Natural killer cell (primary cell): Measurements from ENCODE around the gene ADRA2A. TPM values are rescaled to one million over a fixed set of nuclear protein-coding genes. Genes with fewer than 3 reads are reported as not detected.

Source experiments
- ATAC-seq, 3 donors: fragments of 150-1000 bp in 2 of 3; fragments of 200-7000 bp in 1 of 3; cut with Tn5 transposase; 1 replicate in 1 of 3; 2 replicates in 2 of 3; pipeline ENCODE4 v1.10.0; 2021; ENCODE audit warnings: mild to moderate bottlenecking in 2 of 3, moderate library complexity in 2 of 3
- DNase-seq, 2 donors: peaks; one replicate each; pipeline versions ENCODE4 v3.0.0 to v3.0.0-alpha.2; 2013 to 2021; ENCODE audit warnings: mixed read lengths in 1 of 2
- H3K27ac ChIP-seq: one replicate; pipeline ENCODE4 v1.5.1; 2013; ENCODE audit warnings: mild to moderate bottlenecking, low read length
- H3K27me3 ChIP-seq: one replicate; pipeline ENCODE4 v1.6.1; 2013; ENCODE audit warnings: low read length; ENCODE audit not compliant: control insufficient read depth, insufficient read depth
- H3K36me3 ChIP-seq: one replicate; pipeline ENCODE4 v1.6.1; 2013; ENCODE audit warnings: low read length; ENCODE audit not compliant: control insufficient read depth, insufficient read depth
- H3K4me1 ChIP-seq: one replicate; pipeline ENCODE4 v1.6.1; 2013; ENCODE audit warnings: low read length; ENCODE audit not compliant: control insufficient read depth, insufficient read depth
- H3K4me3 ChIP-seq: one replicate; pipeline ENCODE4 v1.5.1; 2013; ENCODE audit warnings: low read length
- H3K9me3 ChIP-seq: one replicate; pipeline ENCODE4 v1.6.1; 2013; ENCODE audit warnings: low read length; ENCODE audit not compliant: control insufficient read depth, insufficient read depth
- H3K27ac Mint-ChIP-seq, 2 donors: one replicate each; pipeline ENCODE4 v1.8.0; 2022; ENCODE audit warnings: mild to moderate bottlenecking in 2 of 2, mixed read lengths in 2 of 2, moderate library complexity in 1 of 2
- H3K27me3 Mint-ChIP-seq, 2 donors: one replicate each; pipeline ENCODE4 v1.8.0; 2022; ENCODE audit warnings: low read depth in 2 of 2, mixed read lengths in 2 of 2
- H3K36me3 Mint-ChIP-seq: one replicate; pipeline ENCODE4 v1.8.0; 2022; ENCODE audit warnings: mixed read lengths
- H3K4me1 Mint-ChIP-seq, 2 donors: one replicate each; pipeline ENCODE4 v1.8.0; 2022; ENCODE audit warnings: mixed read lengths in 2 of 2
- H3K4me3 Mint-ChIP-seq: one replicate; pipeline ENCODE4 v1.8.0; 2022; ENCODE audit warnings: mild to moderate bottlenecking, moderate library complexity, mixed read lengths
- H3K9me3 Mint-ChIP-seq, 2 donors: one replicate each; pipeline ENCODE4 v1.8.0; 2022; ENCODE audit warnings: mixed read lengths in 2 of 2
- CTCF ChIP-seq: fragments of 200-600 bp; IDR thresholded peaks from one replicate; pipeline ENCODE4 v1.8.0; 2022; ENCODE audit warnings: antibody characterized with exemption
- WGBS: methylation state at CpG from one replicate; pipeline ENCODE4 v1.1.7; 2013; ENCODE audit warnings: missing lambda C conversion rate; ENCODE audit not compliant: insufficient coverage; 5-methylcytosine and 5-hydroxymethylcytosine counted together
- intact Hi-C: fragments of 100-400 bp; cut with micrococcal nuclease; formaldehyde crosslinking; loops from one replicate; pipeline ENCODE4 v1.14.2; 2022
- total RNA-seq, 4 donors: library from RNA; stranded (reverse); fragments of 120-200 nt in 1 of 4; gene quantifications; one replicate each; pipeline versions ENCODE4 v1.2.3 to v1.2.4, GENCODE V29; 2013 to 2022

Gene ADRA2A
- total RNA-seq, 3 donors from 2014 or later (not counting 1 experiment from before 2014, with no cell fraction given) = 0.07 to 0.28 TPM; not detected in 1

- H3K27ac Mint-ChIP-seq = no peak overlapping the region
- DNase-seq (no peak), ATAC-seq (no peak)
- H3K4me3 ChIP-seq = no peak overlapping the region
- H3K27ac ChIP-seq = no peak overlapping the region
- H3K36me3 ChIP-seq = no peaks in the 10 kb centered on the region
- peak overlapping the region; percentile 53 for H3K4me3 Mint-ChIP-seq
- peaks cover 5% of the 10 kb centered on the region for H3K36me3 Mint-ChIP-seq
- intact Hi-C loops = no loop called here
- 81% methylated on average over 2 of the region's 2 CpGs for WGBS
- peaks cover 4 to 5% of the 10 kb centered on the region in 2 donors for H3K4me1 Mint-ChIP-seq
- H3K27me3 ChIP-seq = peaks cover 17% of the 10 kb centered on the region
- no peak for TF ChIP-seq CTCF
- H3K27me3 Mint-ChIP-seq = peaks cover 24 to 36% of the 10 kb centered on the region in 2 donors
- H3K4me1 ChIP-seq = peaks cover 18% of the 10 kb centered on the region
- no peaks in the 10 kb centered on the region for H3K9me3 ChIP-seq
- H3K9me3 Mint-ChIP-seq = no peaks in the 10 kb centered on the region
Measured at GRCh38 chr10:111080224-111080623, 3.4 kb downstream of the ADRA2A start.

GRCh38 chr10:111081595-111081994, 4.8 kb downstream of the ADRA2A start:
- Histone ChIP-seq H3K4me3 (no peak overlapping the region), H3K27ac (no peak overlapping the region), H3K9me3 (no peaks in the 10 kb centered on the region), H3K27me3 (peaks cover 6% of the 10 kb centered on the region), H3K4me1 (peaks cover 9% of the 10 kb centered on the region), H3K36me3 (no peaks in the 10 kb centered on the region)
- intact Hi-C loops = no loop called here
- peaks cover 5% of the 10 kb centered on the region for H3K36me3 Mint-ChIP-seq
- DNase-seq (no peak), ATAC-seq (no peak)
- H3K27me3 Mint-ChIP-seq = peaks cover 22 to 33% of the 10 kb centered on the region in 2 donors
- no peak for TF ChIP-seq CTCF
- WGBS = 93% methylated on average over 6 of the region's 6 CpGs
- H3K4me3 Mint-ChIP-seq = no peak overlapping the region
- H3K9me3 Mint-ChIP-seq = no peaks in the 10 kb centered on the region
- H3K27ac Mint-ChIP-seq = no peak overlapping the region
- H3K4me1 Mint-ChIP-seq = peaks cover 4 to 5% of the 10 kb centered on the region in 2 donors

- ATAC-seq (no peak), DNase-seq (no peak)
- peaks cover 3% of the 10 kb centered on the region for H3K4me1 ChIP-seq
- H3K4me3 Mint-ChIP-seq = no peak overlapping the region
- H3K27ac Mint-ChIP-seq = no peak overlapping the region
- no peaks in the 10 kb centered on the region for H3K36me3 ChIP-seq
- peaks cover 5% of the 10 kb centered on the region for H3K36me3 Mint-ChIP-seq
- H3K27me3 ChIP-seq = peaks cover 6% of the 10 kb centered on the region
- 73% methylated on average over 12 of the region's 12 CpGs for WGBS
- no peak for TF ChIP-seq CTCF
- no peak overlapping the region for H3K27ac ChIP-seq
- intact Hi-C loops = no loop called here
- H3K27me3 Mint-ChIP-seq = peaks cover 22 to 35% of the 10 kb centered on the region in 2 donors
- H3K9me3 Mint-ChIP-seq = no peaks in the 10 kb centered on the region
- H3K4me3 ChIP-seq = no peak overlapping the region
- H3K9me3 ChIP-seq = no peaks in the 10 kb centered on the region
- H3K4me1 Mint-ChIP-seq = peaks cover 4% of the 10 kb centered on the region in 2 donors
Measured at GRCh38 chr10:111082102-111082975, 5.5 kb downstream of the ADRA2A start.
